Astrocyte (in vitro differentiated cells and primary cell): ENCODE measurements around the gene SCTR. TPM values are rescaled to one million over a fixed set of nuclear protein-coding genes. Genes with fewer than 3 reads are reported as not detected.

Experiments used
- DNase-seq: peaks from one replicate; pipeline ENCODE4 v3.0.0-alpha.2; 2010; ENCODE audit warnings: low read depth
- FAIRE-seq: peaks from 2 replicates; lab custom pipeline; 2011; peaks lifted over from hg19 to GRCh38; lab: Jason Lieb, UNC
- H2AFZ ChIP-seq: 2 replicates; pipeline ENCODE4 v1.6.0; 2012; ENCODE audit warnings: low read depth, low read length, inconsistent platforms
- H3K27ac ChIP-seq: 2 replicates; pipeline ENCODE4 v1.5.1; 2011; ENCODE audit warnings: low read depth, low read length, inconsistent platforms
- H3K27me3 ChIP-seq: 2 replicates; pipeline ENCODE4 v1.6.0; 2011; ENCODE audit warnings: low read length, inconsistent platforms; ENCODE audit not compliant: insufficient read depth
- H3K36me3 ChIP-seq: 2 replicates; pipeline ENCODE4 v1.5.1; 2011; ENCODE audit warnings: low read length, inconsistent platforms; ENCODE audit not compliant: insufficient read depth
- H3K4me1 ChIP-seq: 2 replicates; pipeline ENCODE4 v1.5.1; 2011; ENCODE audit warnings: low read length, inconsistent platforms; ENCODE audit not compliant: insufficient read depth
- H3K4me2 ChIP-seq: 2 replicates; pipeline ENCODE4 v1.6.0; 2012; ENCODE audit warnings: low read length, inconsistent platforms
- H3K4me3 ChIP-seq: 2 replicates; pipeline ENCODE4 v1.5.1; 2011; ENCODE audit warnings: low read depth, mild to moderate bottlenecking, low read length, inconsistent platforms; ENCODE audit not compliant: insufficient read depth
- H3K79me2 ChIP-seq: 2 replicates; pipeline ENCODE4 v1.6.0; 2012; ENCODE audit warnings: mild to moderate bottlenecking, low read length, inconsistent platforms; ENCODE audit not compliant: insufficient read depth
- H3K9ac ChIP-seq: 2 replicates; pipeline ENCODE4 v1.6.0; 2012; ENCODE audit warnings: mild to moderate bottlenecking, low read length, inconsistent platforms
- H3K9me3 ChIP-seq: 2 replicates; pipeline ENCODE4 v1.5.1; 2012; ENCODE audit warnings: low read depth, mild to moderate bottlenecking, low read length, inconsistent platforms; ENCODE audit not compliant: insufficient read depth
- H4K20me1 ChIP-seq: 2 replicates; pipeline ENCODE4 v1.6.0; 2012; ENCODE audit warnings: low read length, inconsistent platforms; ENCODE audit not compliant: insufficient read depth
- H3K27ac Mint-ChIP-seq: one replicate; pipeline ENCODE4 v1.8.0; 2021; ENCODE audit warnings: mild to moderate bottlenecking, mixed read lengths; ENCODE audit not compliant: unreplicated experiment
- H3K27me3 Mint-ChIP-seq: one replicate; pipeline ENCODE4 v1.8.0; 2021; ENCODE audit warnings: low read depth, mixed read lengths; ENCODE audit not compliant: unreplicated experiment
- H3K36me3 Mint-ChIP-seq: one replicate; pipeline ENCODE4 v1.8.0; 2021; ENCODE audit warnings: low read depth, mixed read lengths; ENCODE audit not compliant: unreplicated experiment
- H3K4me1 Mint-ChIP-seq: one replicate; pipeline ENCODE4 v1.8.0; 2021; ENCODE audit warnings: low read depth, mixed read lengths; ENCODE audit not compliant: unreplicated experiment
- H3K4me3 Mint-ChIP-seq: one replicate; pipeline ENCODE4 v1.8.0; 2021; ENCODE audit warnings: mild to moderate bottlenecking, moderate library complexity, mixed read lengths; ENCODE audit not compliant: unreplicated experiment
- H3K9me3 Mint-ChIP-seq: one replicate; pipeline ENCODE4 v1.8.0; 2021; ENCODE audit warnings: mild to moderate bottlenecking, mixed read lengths; ENCODE audit not compliant: unreplicated experiment
- CTCF ChIP-seq: IDR thresholded peaks from 2 replicates; pipeline ENCODE4 v1.5.1; 2011; ENCODE audit warnings: low read depth, mild to moderate bottlenecking, inconsistent platforms, low read length, moderate library complexity; ENCODE audit not compliant: insufficient read depth
- EZH2 ChIP-seq: IDR thresholded peaks from 2 replicates; pipeline ENCODE4 v1.6.1; 2012; ENCODE audit warnings: mild to moderate bottlenecking, low read length, inconsistent platforms; ENCODE audit not compliant: insufficient read depth
- total RNA-seq: library from RNA; stranded (reverse); gene quantifications from 2 replicates; pipeline ENCODE4 v1.2.1, GENCODE V29; 2021

SCTR gene
- total RNA-seq, 1 donor from 2014 or later = not detected

- Histone ChIP-seq H3K9ac (no peak overlapping the region), H3K27me3 (peaks cover 35% of the 10 kb centered on the region), H3K4me3 (no peak overlapping the region), H4K20me1 (no peaks in the 10 kb centered on the region), H3K9me3 (peaks cover 4% of the 10 kb centered on the region), H3K4me1 (no peaks in the 10 kb centered on the region), H3K79me2 (no peaks in the 10 kb centered on the region), H3K4me2 (no peak overlapping the region), H2AFZ (no peak overlapping the region), H3K27ac (no peak overlapping the region), H3K36me3 (no peaks in the 10 kb centered on the region)
- DNase-seq (no peak), FAIRE-seq (no peak)
- H3K4me1 Mint-ChIP-seq = peaks cover 1% of the 10 kb centered on the region
- H3K27ac Mint-ChIP-seq = no peak overlapping the region
- no peak overlapping the region for H3K4me3 Mint-ChIP-seq
- TF ChIP-seq CTCF (no peak), EZH2 (no peak)
- peaks cover 50% of the 10 kb centered on the region for H3K27me3 Mint-ChIP-seq
- H3K9me3 Mint-ChIP-seq = peaks cover 16% of the 10 kb centered on the region
- no peaks in the 10 kb centered on the region for H3K36me3 Mint-ChIP-seq
Measured at GRCh38 chr2:119425620-119426395, 98.5 kb downstream of the SCTR start.

GRCh38 chr2:119425119-119425405 is 99.2 kb downstream of the SCTR start:
- H2AFZ ChIP-seq = no peak overlapping the region
- no peaks in the 10 kb centered on the region for H3K4me1 Mint-ChIP-seq
- H3K79me2 ChIP-seq = no peaks in the 10 kb centered on the region
- H3K4me2 ChIP-seq = no peak overlapping the region
- peaks cover 50% of the 10 kb centered on the region for H3K27me3 Mint-ChIP-seq
- TF ChIP-seq CTCF = no peak
- no peak for TF ChIP-seq EZH2
- peaks cover 16% of the 10 kb centered on the region for H3K9me3 Mint-ChIP-seq
- DNase-seq (no peak), FAIRE-seq (no peak)
- H3K4me3 ChIP-seq = no peak overlapping the region
- no peak overlapping the region for H3K27ac Mint-ChIP-seq
- H3K36me3 Mint-ChIP-seq = no peaks in the 10 kb centered on the region
- no peak overlapping the region for H3K9ac ChIP-seq
- H3K27ac ChIP-seq = no peak overlapping the region
- no peaks in the 10 kb centered on the region for H4K20me1 ChIP-seq
- peaks cover 5% of the 10 kb centered on the region for H3K9me3 ChIP-seq
- H3K4me3 Mint-ChIP-seq = no peak overlapping the region
- no peaks in the 10 kb centered on the region for H3K4me1 ChIP-seq
- no peaks in the 10 kb centered on the region for H3K36me3 ChIP-seq
- peaks cover 33% of the 10 kb centered on the region for H3K27me3 ChIP-seq

- FAIRE-seq (no peak), DNase-seq (no peak)
- Mint-ChIP-seq H3K27me3 (peaks cover 47% of the 10 kb centered on the region), H3K9me3 (peaks cover 17% of the 10 kb centered on the region), H3K4me3 (no peak overlapping the region), H3K4me1 (no peaks in the 10 kb centered on the region), H3K36me3 (no peaks in the 10 kb centered on the region), H3K27ac (no peak overlapping the region)
- no peak for TF ChIP-seq CTCF
- Histone ChIP-seq H3K79me2 (no peaks in the 10 kb centered on the region), H3K36me3 (no peaks in the 10 kb centered on the region), H3K9ac (no peak overlapping the region), H2AFZ (no peak overlapping the region), H3K4me1 (no peaks in the 10 kb centered on the region), H4K20me1 (no peaks in the 10 kb centered on the region), H3K4me2 (no peak overlapping the region), H3K27me3 (peaks cover 33% of the 10 kb centered on the region), H3K4me3 (no peak overlapping the region), H3K9me3 (peaks cover 5% of the 10 kb centered on the region), H3K27ac (no peak overlapping the region)
Measured at GRCh38 chr2:119424284-119425118, 99.8 kb downstream of the SCTR start.
